Measurements from ENCODE around the gene DELE1.

DELE1 gene

DNA sequence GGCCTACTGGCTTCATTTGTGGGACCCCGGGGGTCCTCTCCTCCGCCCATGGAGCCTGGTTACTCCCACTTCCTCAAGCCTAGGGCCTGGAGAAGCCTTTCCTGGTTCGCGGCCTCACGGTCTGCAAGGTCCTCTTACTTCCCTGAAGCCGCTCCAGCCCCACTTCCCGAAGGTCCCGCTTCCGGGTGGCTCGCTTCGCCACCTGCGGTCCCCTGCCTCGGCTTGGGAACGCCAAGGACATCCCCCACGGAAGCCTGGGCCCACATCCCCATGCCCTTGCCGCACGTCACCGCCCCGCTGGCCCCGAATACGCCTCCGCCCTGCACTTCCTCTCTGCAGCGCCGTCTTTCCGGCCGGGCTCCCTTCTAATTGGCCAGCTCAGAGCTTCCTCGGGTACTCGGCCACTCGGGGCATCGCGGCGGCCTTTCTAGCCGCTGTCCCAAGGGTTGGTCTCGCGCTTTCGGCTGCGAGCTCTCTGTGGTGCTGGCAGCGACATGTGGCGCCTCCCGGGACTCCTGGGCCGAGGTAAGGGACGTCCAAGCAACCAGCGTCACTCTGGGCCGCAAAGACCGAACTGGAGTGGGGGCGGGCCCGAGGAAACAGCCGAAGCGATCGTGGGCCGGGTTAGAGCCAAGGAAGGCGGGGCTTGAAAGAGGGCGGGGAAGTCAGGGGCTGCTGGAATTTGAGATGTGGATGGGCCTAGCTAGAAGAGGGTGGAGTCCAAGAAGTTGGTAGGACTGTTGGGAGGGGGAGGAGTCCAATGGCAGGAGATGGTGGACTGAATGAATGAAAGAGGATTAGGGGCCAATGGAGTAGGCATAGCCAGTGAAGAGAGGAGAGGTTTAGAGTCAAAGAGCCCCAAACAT lies at the start of gene DELE1:
Gene DELE1 (plus strand): TSS at position 424 of the 866 bp plus-strand sequence. CDS start 71 bp downstream, at position 495.
- DNase-seq (ENCODE audit: low read depth) = peak; percentile 83

GRCh38 chr5:141873933-141874261 lies 49.8 kb upstream of the DELE1 start:
- no peak for DNase-seq (ENCODE audit: low read depth)

- no peak for DNase-seq (ENCODE audit: low read depth)
Measured at GRCh38 chr5:141874262-141874964, 49.3 kb upstream of the DELE1 start.

DNA sequence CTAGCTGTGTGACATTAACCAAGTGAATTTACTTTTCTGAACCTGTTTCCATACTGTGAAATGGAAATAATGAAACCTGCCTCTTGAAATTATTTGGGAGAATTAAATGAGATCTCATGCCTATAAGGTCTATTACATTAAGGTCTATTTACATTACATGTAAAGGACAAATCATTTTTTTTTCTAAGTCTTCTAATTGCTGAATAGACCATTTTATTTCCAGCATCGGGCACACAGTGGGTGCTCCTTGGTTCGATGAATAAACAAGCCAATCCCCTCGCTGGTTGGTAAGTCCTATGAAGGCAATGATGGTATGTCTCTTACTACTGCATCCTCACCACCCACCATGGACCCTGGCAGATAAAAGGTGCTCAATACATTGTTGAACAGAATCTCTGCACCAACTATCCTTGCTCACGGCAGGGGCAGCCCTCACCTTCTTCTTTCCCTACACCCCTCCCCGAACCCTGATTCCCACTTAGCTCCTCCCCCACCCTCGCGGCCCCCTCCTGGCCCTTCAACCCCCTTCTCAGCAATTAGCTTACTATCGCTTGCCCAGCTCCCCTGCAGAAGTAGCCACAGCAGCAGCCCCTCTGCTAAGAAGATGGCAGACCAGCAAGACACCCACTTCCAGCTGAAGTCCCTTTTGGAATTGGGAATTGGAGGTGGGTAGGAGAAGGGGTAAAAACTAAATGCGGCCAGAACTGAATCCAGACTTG lies 48.5 kb upstream of the DELE1 start:
- DNase-seq (ENCODE audit: low read depth) = no peak

GRCh38 chr5:141875795-141876627 lies 47.7 kb upstream of the DELE1 start:
- DNase-seq (ENCODE audit: low read depth) = no peak

DNA sequence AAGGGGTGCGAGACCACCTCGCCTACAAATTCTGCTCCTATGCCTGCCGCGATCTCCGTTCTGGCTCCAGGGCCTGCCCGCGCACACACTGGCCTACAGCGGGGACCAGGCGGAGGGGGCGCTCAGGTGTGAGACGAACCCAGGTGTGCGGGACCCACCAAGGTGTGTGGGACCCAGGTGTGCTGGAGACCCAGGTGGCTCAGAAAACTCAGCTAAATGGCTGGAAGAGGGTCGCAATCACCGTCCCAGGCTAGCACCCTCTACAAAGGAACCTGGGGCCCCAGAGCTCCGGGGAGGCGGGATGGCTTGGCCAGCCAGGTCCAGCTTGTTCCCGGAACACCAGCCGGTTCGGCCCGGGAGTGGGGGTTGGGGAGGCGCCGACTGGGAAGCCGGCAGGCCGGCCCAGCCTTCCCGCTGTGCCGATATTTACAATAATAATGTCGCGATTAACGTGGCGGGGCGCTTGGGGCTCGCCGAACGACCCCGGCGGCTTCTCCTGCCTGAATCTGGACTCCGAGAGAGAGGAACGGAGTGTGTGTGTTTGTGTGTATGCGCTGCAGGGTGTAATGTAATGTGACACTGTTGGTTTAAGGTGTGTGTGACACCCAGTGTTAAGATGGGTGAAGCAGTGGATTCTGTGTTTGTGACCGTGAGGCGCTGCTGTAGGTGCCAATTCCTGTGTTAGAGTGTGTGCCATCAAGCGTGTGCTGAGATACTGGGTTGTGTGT lies 46.9 kb upstream of the DELE1 start:
- DNase-seq (ENCODE audit: low read depth) = no peak

DNA sequence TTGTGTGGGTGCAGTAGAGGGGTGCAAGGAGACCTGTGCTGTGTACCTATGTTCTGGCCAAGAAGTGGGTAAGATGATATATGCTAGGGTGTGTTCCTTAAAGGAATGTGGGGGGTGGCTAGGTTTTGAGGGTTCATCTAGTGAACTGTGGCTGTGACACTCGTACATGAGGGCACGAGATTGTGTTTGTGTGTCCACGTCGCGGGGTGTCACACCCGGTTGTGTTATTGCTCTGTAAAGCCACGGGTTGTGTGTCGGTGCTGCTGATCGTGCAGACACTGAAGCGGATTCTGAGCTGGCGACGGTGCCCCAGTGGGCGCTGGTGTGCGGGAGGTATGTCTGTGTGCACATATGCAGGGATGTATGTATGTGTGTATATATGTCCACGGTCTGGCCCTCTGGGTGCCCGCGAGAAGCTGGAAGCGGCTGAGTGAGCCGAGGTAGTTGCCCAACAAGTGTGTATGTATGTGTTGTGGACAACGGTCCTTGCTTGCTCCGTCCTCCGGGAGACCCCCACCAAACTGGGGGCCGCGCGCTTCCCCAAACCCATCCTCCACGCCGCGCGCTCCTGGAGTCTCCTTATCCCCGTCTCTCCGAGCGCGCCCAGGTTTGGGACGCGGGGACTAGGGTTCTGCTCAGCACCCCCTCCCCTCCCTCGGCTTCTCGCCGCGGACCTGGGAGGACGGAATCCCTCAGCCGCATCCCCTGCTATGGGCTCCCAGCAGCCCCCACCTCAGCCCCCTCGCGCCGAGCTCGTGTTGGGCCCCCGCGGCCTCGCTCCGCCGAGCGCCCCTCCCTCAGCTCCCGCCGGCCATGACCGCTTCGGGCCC lies 46.1 kb upstream of the DELE1 start:
- no peak for DNase-seq (ENCODE audit: low read depth)

DNA sequence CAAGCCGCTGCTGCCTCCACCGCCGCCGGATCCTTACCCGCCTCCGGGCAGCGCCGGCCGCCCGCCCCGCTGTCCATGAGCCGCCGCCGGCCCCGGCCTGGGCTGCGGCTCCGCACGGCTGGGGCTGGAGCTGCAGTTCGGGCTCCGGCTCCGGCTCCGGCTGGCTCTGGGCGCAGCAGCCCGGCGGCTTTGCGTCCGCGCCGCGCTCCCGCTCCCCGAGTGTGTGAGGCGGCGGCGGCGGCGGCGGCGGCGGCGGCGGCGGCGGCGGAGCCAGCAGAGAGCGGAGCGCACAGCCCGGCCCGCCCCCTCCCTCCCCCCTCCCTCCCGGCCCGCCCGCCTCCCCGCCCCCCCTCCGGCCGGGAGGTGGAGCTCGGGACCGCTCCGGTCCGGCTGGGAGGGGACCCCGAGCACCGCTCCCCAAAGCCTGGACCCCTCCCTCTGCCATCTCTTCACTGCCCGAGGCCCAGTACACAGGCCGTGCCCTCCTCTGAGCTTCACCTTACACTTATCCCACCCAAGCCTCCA lies 45.4 kb upstream of the DELE1 start, which contains the start of gene PCDH1:
Gene PCDH1 (minus strand): TSS at position 225 of the 525 bp plus-strand sequence. CDS start 148 bp downstream, at position 77.
- no peak for DNase-seq (ENCODE audit: low read depth)

GRCh38 chr5:141878711-141879425 lies 44.8 kb upstream of the DELE1 start:
- peak; percentile 75 for DNase-seq (ENCODE audit: low read depth)

- no peak for DNase-seq (ENCODE audit: low read depth)
Measured at GRCh38 chr5:141879426-141879759, 44.3 kb upstream of the DELE1 start.

DNA sequence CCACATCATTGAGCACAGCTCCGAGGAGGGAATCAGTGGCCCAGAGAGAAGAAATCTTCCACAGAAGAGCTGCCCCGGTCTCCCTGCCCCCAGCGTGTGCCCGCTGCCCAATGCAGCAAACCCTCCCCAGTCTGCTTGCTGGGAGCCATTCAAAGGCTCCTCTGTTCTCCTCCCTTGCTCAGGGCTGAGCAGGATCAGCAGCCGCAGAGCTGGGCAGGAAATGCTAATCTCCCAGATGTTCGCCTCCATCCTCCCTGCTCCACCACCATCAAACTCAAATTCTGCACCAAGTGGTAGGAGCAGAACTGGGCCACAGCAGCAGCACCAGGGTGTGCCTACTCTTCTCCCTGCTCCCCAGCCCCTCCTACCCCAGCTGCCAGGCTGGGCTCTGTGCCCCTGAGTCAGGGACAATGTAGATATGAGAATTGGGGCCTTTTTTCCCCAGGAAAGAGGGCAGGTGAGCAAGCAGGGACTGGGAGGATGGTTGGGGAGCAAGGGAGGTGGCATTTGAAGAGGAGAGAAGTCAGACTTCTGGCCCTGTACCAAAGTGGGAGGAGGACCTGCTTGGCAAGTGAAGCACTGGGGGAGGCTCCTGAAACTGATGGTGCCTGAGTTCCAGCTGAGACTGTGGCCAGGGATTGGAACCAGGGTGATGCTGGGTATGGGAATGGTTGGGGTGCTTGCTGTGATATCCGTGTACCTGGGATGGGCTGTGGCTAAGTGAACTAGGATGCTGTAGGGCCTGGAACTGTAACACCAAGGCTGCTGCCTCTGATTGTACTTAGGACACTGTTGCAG lies 43.5 kb upstream of the DELE1 start:
- no peak for DNase-seq (ENCODE audit: low read depth)

DNA sequence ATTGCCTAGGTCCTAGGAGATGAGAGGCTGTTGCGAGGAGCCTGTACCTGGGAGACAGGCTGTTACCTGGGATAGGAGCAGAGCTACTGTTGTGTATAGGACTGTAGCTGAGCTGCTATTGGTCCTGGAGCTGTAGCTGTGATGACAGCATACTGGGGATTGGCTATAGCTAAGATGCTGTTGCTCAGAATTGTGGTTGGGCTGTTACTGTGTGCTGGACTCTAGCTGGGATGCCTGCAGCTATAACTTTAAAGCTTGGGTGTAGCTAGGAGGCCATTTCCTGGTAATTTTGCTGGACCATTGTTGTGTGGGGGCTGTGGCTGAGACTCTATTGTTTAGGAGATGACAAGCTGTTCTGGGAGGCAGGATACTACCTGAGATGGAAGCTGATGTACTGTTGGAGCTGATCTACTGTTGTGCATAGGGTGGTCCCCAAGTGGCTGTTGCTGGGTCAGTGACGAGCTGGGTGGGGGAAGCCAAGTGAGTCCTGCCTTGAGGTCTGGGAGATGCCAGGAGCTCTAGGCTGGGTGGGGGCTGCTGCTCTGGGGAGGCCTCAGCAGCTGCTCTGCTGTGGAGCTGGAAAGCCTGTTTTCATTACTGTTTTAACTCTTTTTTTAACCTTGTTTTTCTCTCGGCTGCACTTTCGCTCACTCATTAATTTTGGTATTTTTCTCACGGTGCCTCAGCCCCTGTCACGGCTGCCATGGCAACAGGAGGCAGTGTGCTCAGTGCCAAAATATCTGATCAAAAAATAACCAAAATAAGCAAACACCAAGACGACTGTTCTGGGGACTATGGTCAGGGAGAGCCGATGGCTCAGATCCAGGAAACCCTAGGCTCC lies 42.5 kb upstream of the DELE1 start:
- no peak for DNase-seq (ENCODE audit: low read depth)

DNA sequence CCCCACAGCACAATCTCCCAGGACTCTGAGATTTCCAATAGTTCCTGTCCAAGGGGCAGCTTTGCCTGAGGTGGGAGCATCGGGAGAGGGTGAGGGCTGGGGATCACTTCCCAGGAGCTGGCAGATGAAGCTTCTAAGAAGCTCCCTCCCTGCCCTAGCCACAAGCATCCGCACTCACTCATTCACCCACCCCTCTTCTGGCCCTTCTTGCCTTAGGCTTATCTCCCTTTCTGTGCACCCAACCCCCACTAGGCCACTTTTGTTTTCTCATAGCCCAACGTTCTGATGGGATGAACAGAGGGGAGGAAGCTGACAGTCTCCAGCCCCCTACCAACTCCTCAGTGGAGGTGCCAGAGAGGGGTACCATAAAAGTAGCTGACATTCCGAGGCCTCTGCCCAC lies 41.8 kb upstream of the DELE1 start:
- no peak for DNase-seq (ENCODE audit: low read depth)

DNA sequence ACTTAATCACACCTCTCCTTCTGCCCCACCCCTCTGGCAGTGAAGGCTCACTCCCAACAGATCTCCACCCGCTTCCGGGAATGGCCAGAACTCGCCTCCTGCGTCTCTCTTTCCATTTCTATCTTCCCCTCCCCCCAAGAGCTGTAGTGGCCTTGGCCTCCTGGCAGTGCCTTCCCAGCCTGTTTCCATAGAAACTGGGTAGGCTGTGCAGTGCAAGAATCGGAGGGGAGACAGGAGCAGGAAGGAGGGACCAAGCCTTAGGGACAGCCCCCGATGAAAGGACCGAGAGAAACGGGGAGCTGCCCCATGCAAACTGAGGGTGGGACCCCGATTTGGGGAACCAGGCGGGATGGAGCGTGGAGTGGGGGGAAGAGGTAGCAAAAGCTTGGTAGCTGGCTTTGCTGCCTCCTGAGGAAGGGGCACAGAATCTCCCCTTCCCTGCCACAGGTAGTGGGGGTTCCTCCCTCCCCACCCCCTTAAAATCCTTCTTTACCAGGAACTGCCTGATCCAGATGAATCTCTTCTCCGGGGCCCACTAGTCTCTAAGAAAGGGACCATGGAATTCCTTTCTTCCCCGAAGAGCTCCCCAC lies 41.0 kb upstream of the DELE1 start:
- DNase-seq (ENCODE audit: low read depth) = no peak

GRCh38 chr5:141883184-141883891 lies 40.3 kb upstream of the DELE1 start:
- DNase-seq (ENCODE audit: low read depth) = no peak

DNA sequence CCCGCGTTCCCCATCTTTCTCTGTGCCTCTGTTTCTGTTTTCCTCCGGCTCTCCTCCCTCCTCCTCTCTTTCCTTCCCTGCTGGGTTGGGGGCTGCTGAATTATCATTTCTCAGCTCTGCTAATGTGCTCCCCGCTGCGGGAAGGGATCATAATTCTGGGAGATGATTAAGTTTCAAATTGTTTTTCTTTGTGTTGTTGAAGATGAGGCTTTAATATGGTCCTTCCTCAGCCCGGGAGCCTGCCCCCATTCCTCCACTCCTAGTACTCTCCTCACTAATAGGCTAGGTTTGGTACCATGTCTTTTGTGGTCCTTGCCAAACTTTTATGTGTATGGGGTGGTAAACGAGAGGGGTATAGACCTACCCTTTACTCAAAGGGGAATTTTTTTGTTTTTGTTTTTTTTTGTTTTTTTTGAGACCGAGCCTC lies 39.8 kb upstream of the DELE1 start:
- no peak for DNase-seq (ENCODE audit: low read depth)

All from activated T-helper 1 cell treated with Interleukin-2 at 50 U/mL for 16 hours (primary cell).